Neuronal stem cell (in vitro differentiated cells): ENCODE results near the gene CYP17A1. TPM values are rescaled to one million over a fixed set of nuclear protein-coding genes. Genes with fewer than 3 reads are reported as not detected.

Experiments used
- DNase-seq: peaks from one replicate; pipeline ENCODE4 v3.0.0-alpha.2; 2013; ENCODE audit warnings: low spot score
- H2AFZ ChIP-seq: one replicate; pipeline ENCODE4 v1.6.1; 2013; ENCODE audit warnings: mild to moderate bottlenecking, low read length, inconsistent platforms
- H2AK5ac ChIP-seq: 2 replicates; pipeline ENCODE4 v1.6.1; 2013; ENCODE audit warnings: low read depth, mild to moderate bottlenecking, inconsistent platforms, low read length, moderate library complexity, mixed read lengths
- H2BK120ac ChIP-seq: 2 replicates; pipeline ENCODE4 v1.6.1; 2013; ENCODE audit warnings: low read depth, mild to moderate bottlenecking, inconsistent platforms, low read length, moderate library complexity, mixed read lengths
- H2BK12ac ChIP-seq: one replicate; pipeline ENCODE4 v1.6.1; 2013; ENCODE audit warnings: low read length, inconsistent platforms
- H2BK15ac ChIP-seq: 2 replicates; pipeline ENCODE4 v1.6.1; 2013; ENCODE audit warnings: mild to moderate bottlenecking, low read length, inconsistent platforms, mixed read lengths
- H2BK5ac ChIP-seq: one replicate; pipeline ENCODE4 v1.6.1; 2013; ENCODE audit warnings: inconsistent platforms, mild to moderate bottlenecking, low read length, moderate library complexity
- H3K14ac ChIP-seq: one replicate; pipeline ENCODE4 v1.6.1; 2013; ENCODE audit warnings: low read length, inconsistent platforms
- H3K18ac ChIP-seq: 2 replicates; pipeline ENCODE4 v1.6.1; 2013; ENCODE audit warnings: low read length, inconsistent platforms
- H3K23ac ChIP-seq: 2 replicates; pipeline ENCODE4 v1.6.1; 2013; ENCODE audit warnings: low read depth, mild to moderate bottlenecking, mixed read lengths, low read length, inconsistent platforms; ENCODE audit not compliant: poor library complexity
- H3K27ac ChIP-seq: replicated peaks from 3 replicates; pipeline ENCODE4 v1.5.1; 2013; ENCODE audit warnings: low read length, inconsistent platforms
- H3K27me3 ChIP-seq, 3 experiments: 2 replicates each; pipeline ENCODE4 v1.6.1; 2013; ENCODE audit warnings: low read length in 3 of 3, mild to moderate bottlenecking in 2 of 3, inconsistent platforms in 1 of 3, low read depth in 1 of 3, mixed read lengths in 1 of 3, moderate library complexity in 1 of 3; ENCODE audit not compliant: control insufficient read depth in 3 of 3, insufficient read depth in 3 of 3
- H3K36me3 ChIP-seq, 2 donors: replicated peaks in 1 of 2; 2 replicates each; pipeline ENCODE4 v1.6.1; 2013; ENCODE audit warnings: low read length in 2 of 2; ENCODE audit not compliant: control insufficient read depth in 2 of 2, insufficient read depth in 2 of 2
- H3K4ac ChIP-seq: 2 replicates; pipeline ENCODE4 v1.6.1; 2013; ENCODE audit warnings: inconsistent platforms, mild to moderate bottlenecking, low read length, moderate library complexity
- H3K4me1 ChIP-seq, 2 donors: 1 replicate in 1 of 2; 2 replicates in 1 of 2; pipeline ENCODE4 v1.6.1; 2013; ENCODE audit warnings: low read length in 2 of 2, low read depth in 1 of 2; ENCODE audit not compliant: control insufficient read depth in 2 of 2, insufficient read depth in 1 of 2
- H3K4me2 ChIP-seq: one replicate; pipeline ENCODE4 v1.6.1; 2013; ENCODE audit warnings: mild to moderate bottlenecking, low read length, inconsistent platforms; ENCODE audit not compliant: insufficient read depth, poor library complexity, severe bottlenecking
- H3K4me3 ChIP-seq, 2 donors: 2 replicates each; pipeline ENCODE4 v1.5.1; 2013; ENCODE audit warnings: low read length in 2 of 2, mild to moderate bottlenecking in 2 of 2, inconsistent platforms in 1 of 2, moderate library complexity in 1 of 2
- H3K79me1 ChIP-seq: one replicate; pipeline ENCODE4 v1.6.1; 2013; ENCODE audit warnings: low read depth, mild to moderate bottlenecking, inconsistent platforms, low read length, moderate library complexity
- H3K9ac ChIP-seq: one replicate; pipeline ENCODE4 v1.6.1; 2013; ENCODE audit warnings: mild to moderate bottlenecking, low read depth, low read length, inconsistent platforms; ENCODE audit not compliant: poor library complexity
- H3K9me3 ChIP-seq, 2 donors: replicated peaks in 1 of 2; 2 replicates each; pipeline versions ENCODE3 to v1.6.1; 2013; ENCODE audit warnings: low read length in 2 of 2, mild to moderate bottlenecking in 2 of 2, inconsistent platforms in 1 of 2, low read depth in 1 of 2, mixed read lengths in 1 of 2, moderate library complexity in 1 of 2; ENCODE audit not compliant: control insufficient read depth in 2 of 2, insufficient read depth in 1 of 2
- H4K8ac ChIP-seq: one replicate; pipeline ENCODE4 v1.6.1; 2013; ENCODE audit warnings: low read depth, mild to moderate bottlenecking, inconsistent platforms, low read length, moderate library complexity
- H4K91ac ChIP-seq: one replicate; pipeline ENCODE4 v1.6.1; 2013; ENCODE audit warnings: low read length, low read depth, mild to moderate bottlenecking, inconsistent platforms; ENCODE audit not compliant: poor library complexity
- WGBS, 2 donors: extraction: QIAGEN DNeasy Blood & Tissue Kit; methylation state at CpG; one replicate each; pipeline ENCODE4 v1.1.7; 2013; ENCODE audit warnings: missing lambda C conversion rate in 2 of 2, mixed read lengths in 1 of 2; ENCODE audit not compliant: insufficient read length in 2 of 2, insufficient replicate concordance in 1 of 2; ENCODE audit errors: extremely low coverage in 2 of 2; 5-methylcytosine and 5-hydroxymethylcytosine counted together
- polyA plus RNA-seq, 2 experiments: library from polyadenylated mRNA; stranded (reverse); fragments of 200-250 nt; gene quantifications; one replicate each; pipeline ENCODE4 v1.2.3, GENCODE V29; 2013

CYP17A1 gene, protein sequence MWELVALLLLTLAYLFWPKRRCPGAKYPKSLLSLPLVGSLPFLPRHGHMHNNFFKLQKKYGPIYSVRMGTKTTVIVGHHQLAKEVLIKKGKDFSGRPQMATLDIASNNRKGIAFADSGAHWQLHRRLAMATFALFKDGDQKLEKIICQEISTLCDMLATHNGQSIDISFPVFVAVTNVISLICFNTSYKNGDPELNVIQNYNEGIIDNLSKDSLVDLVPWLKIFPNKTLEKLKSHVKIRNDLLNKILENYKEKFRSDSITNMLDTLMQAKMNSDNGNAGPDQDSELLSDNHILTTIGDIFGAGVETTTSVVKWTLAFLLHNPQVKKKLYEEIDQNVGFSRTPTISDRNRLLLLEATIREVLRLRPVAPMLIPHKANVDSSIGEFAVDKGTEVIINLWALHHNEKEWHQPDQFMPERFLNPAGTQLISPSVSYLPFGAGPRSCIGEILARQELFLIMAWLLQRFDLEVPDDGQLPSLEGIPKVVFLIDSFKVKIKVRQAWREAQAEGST
- not detected for polyA plus RNA-seq (2013, experiment 1 of 2)
- polyA plus RNA-seq (2013, experiment 2 of 2): not detected

DNA sequence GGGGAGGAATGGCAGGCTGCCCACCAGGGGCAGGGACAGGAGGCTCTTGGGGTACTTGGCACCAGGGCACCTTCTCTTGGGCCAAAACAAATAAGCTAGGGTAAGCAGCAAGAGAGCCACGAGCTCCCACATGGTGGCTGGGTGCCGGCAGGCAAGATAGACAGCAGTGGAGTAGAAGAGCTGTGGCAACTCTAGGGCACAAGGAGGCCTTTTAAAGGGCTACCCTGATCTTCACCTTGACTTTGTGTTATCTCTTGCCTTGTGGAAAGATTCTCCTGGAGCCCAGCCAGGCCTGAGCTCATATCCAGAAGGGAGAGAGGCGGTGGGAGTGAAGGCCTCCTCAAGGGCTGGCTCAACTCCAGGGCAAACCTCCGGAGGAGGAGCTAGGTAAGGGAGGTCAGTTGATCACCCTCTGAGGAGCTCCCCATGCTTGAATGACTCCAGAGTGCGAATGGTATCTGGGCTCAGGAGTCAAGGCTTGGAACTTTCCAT, at the start of gene CYP17A1:
CYP17A1 (minus strand) TSS at position 184 of the 492 bp plus-strand sequence; CDS start at position 132, 52 bp downstream.
- Histone ChIP-seq H3K18ac (no peak within 1 kb of the TSS), H4K8ac (no peak within 1 kb of the TSS), H2AFZ (no peak within 1 kb of the TSS), H3K27me3 (peaks cover 0 to 6% (median 0%) of the 10 kb centered on the region in 3 experiments), H2AK5ac (no peak within 1 kb of the TSS), H3K27ac (no peak within 1 kb of the TSS), H3K9ac (no peak within 1 kb of the TSS), H2BK12ac (no peak within 1 kb of the TSS), H4K91ac (peak within 1 kb of the TSS; percentile 7), H3K79me1 (no peaks in the 10 kb centered on the region), H2BK15ac (no peak within 1 kb of the TSS), H3K4ac (no peak within 1 kb of the TSS), H2BK5ac (no peak within 1 kb of the TSS), H3K14ac (no peak within 1 kb of the TSS), H3K23ac (no peak within 1 kb of the TSS), H2BK120ac (no peak within 1 kb of the TSS), H3K4me2 (no peak within 1 kb of the TSS), H3K9me3 (no peaks in the 10 kb centered on the region), H3K36me3 (no peaks in the 10 kb centered on the region), H3K4me3 (no peak within 1 kb of the TSS), H3K4me1 (no peaks in the 10 kb centered on the region)
- WGBS, 2 donors: no CpG with 5 or more reads among the region's 5 CpGs
- no peak for DNase-seq

DNA sequence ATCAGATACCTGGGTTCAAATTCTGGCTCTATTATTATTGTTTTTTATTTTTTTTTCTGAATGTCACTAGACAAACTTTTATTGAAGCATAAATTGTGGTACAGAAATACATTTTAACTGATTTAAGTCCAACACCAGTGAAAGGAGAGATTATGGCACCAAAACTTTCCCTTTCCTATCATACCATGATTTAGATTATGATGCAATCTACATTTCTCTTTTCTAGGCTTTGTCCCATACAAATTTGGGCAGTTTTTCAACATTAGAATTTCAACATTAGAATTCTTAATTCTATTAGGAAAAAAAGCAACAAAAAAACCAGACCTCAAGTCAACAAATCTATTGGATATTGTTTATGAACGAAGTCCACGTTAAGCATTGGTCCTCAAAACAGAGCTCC, 43.0 kb upstream of the CYP17A1 start:
- Histone ChIP-seq H2AK5ac (no peak overlapping the region), H3K18ac (no peak overlapping the region), H4K91ac (no peak overlapping the region), H3K36me3 (peaks cover 2 to 55% of the 10 kb centered on the region in 2 donors), H3K4me3 (no peak overlapping the region), H2AFZ (no peak overlapping the region), H3K4me1 (no peaks in the 10 kb centered on the region), H4K8ac (no peak overlapping the region), H3K23ac (no peak overlapping the region), H2BK12ac (no peak overlapping the region), H2BK15ac (no peak overlapping the region), H3K27me3 (no peaks in the 10 kb centered on the region), H3K79me1 (no peaks in the 10 kb centered on the region), H2BK5ac (no peak overlapping the region), H3K9ac (no peak overlapping the region), H3K27ac (no peak overlapping the region), H3K14ac (no peak overlapping the region), H3K9me3 (no peaks in the 10 kb centered on the region), H2BK120ac (no peak overlapping the region), H3K4ac (no peak overlapping the region), H3K4me2 (no peak overlapping the region)
- no peak for DNase-seq
- no CpG with 5 or more reads among the region's 2 CpGs for WGBS, 2 donors

DNA sequence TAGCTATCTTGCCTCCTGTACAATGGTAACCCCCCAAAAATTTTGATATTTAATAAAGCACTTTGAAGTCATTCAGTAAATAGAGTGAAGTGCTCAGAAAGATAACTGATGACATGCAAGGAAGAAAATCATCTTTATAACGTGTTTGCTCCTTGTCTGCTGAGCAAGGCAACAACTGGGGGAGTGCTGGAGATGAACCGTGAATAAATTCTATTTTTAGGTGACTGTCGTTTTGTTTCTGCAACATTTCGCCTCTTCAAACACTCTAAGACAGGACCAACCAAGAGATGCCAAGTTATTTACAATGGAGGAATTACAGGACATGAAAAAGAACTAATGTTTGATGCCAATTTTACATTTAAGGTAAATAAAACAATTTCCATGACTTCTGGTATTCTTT, 41.4 kb upstream of the CYP17A1 start:
- H2BK120ac ChIP-seq: no peak overlapping the region

DNA sequence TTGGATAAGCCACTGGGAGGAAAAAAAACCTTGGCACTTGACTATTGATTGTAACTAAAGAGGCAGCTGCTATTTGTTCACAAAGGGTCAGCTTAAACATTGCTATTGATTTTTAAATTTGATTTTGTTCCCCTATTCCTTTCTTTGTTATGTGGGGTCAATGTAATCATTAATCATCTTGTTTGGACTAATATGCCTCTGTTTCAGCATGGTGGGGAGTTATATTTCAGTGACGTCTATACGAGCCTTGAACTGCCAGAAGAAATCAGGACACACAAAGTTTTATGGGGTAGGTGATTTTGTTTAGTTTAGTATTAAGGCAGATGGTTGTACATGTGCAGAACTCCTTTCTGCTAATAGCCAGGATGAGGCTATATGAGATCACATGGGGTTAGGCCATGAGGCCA, 39.5 kb upstream of the CYP17A1 start:
- H3K9me3 ChIP-seq: no peaks in the 10 kb centered on the region
- H3K4me2 ChIP-seq: no peak overlapping the region
- H2BK15ac ChIP-seq: no peak overlapping the region
- no peaks in the 10 kb centered on the region for H3K79me1 ChIP-seq
- no peak overlapping the region for H3K9ac ChIP-seq
- no peak overlapping the region for H3K4ac ChIP-seq
- H2BK5ac ChIP-seq: no peak overlapping the region
- H2BK120ac ChIP-seq: no peak overlapping the region
- no peak overlapping the region for H2BK12ac ChIP-seq
- H4K91ac ChIP-seq: no peak overlapping the region
- no peak overlapping the region for H3K27ac ChIP-seq
- no peak overlapping the region for H3K14ac ChIP-seq
- no peaks in the 10 kb centered on the region for H3K27me3 ChIP-seq
- WGBS, 2 donors: no CpG with 5 or more reads among the region's 2 CpGs
- H3K4me1 ChIP-seq: no peaks in the 10 kb centered on the region
- H3K18ac ChIP-seq: no peak overlapping the region
- no peak overlapping the region for H2AFZ ChIP-seq
- no peak for DNase-seq
- no peak overlapping the region for H3K4me3 ChIP-seq
- peaks cover 8 to 77% of the 10 kb centered on the region in 2 donors for H3K36me3 ChIP-seq
- H3K23ac ChIP-seq: no peak overlapping the region
- no peak overlapping the region for H2AK5ac ChIP-seq
- H4K8ac ChIP-seq: no peak overlapping the region

More for the DNA sequence above, 41.4 kb upstream of the CYP17A1 start:
- Histone ChIP-seq H3K23ac (no peak overlapping the region), H3K79me1 (no peaks in the 10 kb centered on the region), H2AFZ (no peak overlapping the region), H3K4me3 (no peak overlapping the region), H4K91ac (no peak overlapping the region), H3K27me3 (no peaks in the 10 kb centered on the region), H3K9me3 (no peaks in the 10 kb centered on the region), H2BK12ac (no peak overlapping the region), H3K4ac (no peak overlapping the region), H3K27ac (no peak overlapping the region), H3K18ac (no peak overlapping the region), H4K8ac (no peak overlapping the region), H3K14ac (no peak overlapping the region), H3K36me3 (peaks cover 8 to 63% of the 10 kb centered on the region in 2 donors), H2AK5ac (no peak overlapping the region), H2BK5ac (no peak overlapping the region), H3K4me2 (no peak overlapping the region), H3K4me1 (no peaks in the 10 kb centered on the region), H2BK15ac (no peak overlapping the region), H3K9ac (no peak overlapping the region)
- DNase-seq: no peak
- no CpG with 5 or more reads among the region's 4 CpGs for WGBS, 2 donors
